K562 (cell line): ENCODE results near the gene OR11L1. TPM values are rescaled to one million over a fixed set of nuclear protein-coding genes. Genes with fewer than 3 reads are reported as not detected.

Experiments
- ATAC-seq: fragments of 200-7000 bp; cut with Tn5 transposase; 3 replicates; pipeline ENCODE4 v1.9.1; 2020; ENCODE audit warnings: moderate library complexity
- BruUV-seq: library from RNA; stranded (reverse); fragments of 400-500 nt; replicated peaks from 2 replicates; lab custom pipeline; 2021; lab: Mats Ljungman, UMichigan
- CTCF ChIA-PET: fragments of 300-600 bp; formaldehyde crosslinking; extraction: SDS; loops from one replicate; lab custom pipeline; 2021; ENCODE audit warnings: low intra/inter-chr PET ratio; lab: Yijun Ruan, JAX
- POLR2A ChIA-PET: fragments of 300-600, 350-650 bp; sonication (Branson Sonifier 250); formaldehyde crosslinking; extraction: SDS; loops from one replicate; lab custom pipeline; 2021; ENCODE audit warnings: antibody characterized with exemption, inconsistent platforms; lab: Yijun Ruan, JAX
- DNase-seq, 4 experiments: peaks; one replicate each; pipeline versions ENCODE4 v3.0.0 to v3.0.0-alpha.2; 2011 to 2018; ENCODE audit warnings: low spot score in 3 of 4, mixed read lengths in 3 of 4; ENCODE audit errors: extremely low read depth in 1 of 4
- FAIRE-seq: peaks from 2 replicates; lab custom pipeline; 2011; peaks lifted over from hg19 to GRCh38; lab: Jason Lieb, UNC
- H2AFZ ChIP-seq: 2 replicates; pipeline ENCODE4 v1.6.0; 2011; ENCODE audit warnings: low read depth, low read length, control low read depth, inconsistent platforms
- H3K27ac ChIP-seq: fragments of 200-600 bp; 3 replicates; pipeline ENCODE4 v1.8.0; 2011; ENCODE audit warnings: low read depth, mild to moderate bottlenecking, control low read depth, inconsistent platforms, low read length, moderate library complexity, mixed read lengths; ENCODE audit errors: extremely low read depth
- H3K27me3 ChIP-seq, 2 experiments: fragments of 300-600 bp in 1 of 2; 2 replicates in 1 of 2; 3 replicates in 1 of 2; pipeline versions ENCODE4 v1.6.0 to v1.8.0; 2011; ENCODE audit warnings: inconsistent platforms in 2 of 2, low read length in 2 of 2, mild to moderate bottlenecking in 1 of 2, mixed read lengths in 1 of 2, moderate library complexity in 1 of 2; ENCODE audit not compliant: control insufficient read depth in 2 of 2, insufficient read depth in 2 of 2
- H3K36me3 ChIP-seq: fragments of 300-600 bp; 3 replicates; pipeline ENCODE4 v1.8.0; 2011; ENCODE audit warnings: mild to moderate bottlenecking, low read length, inconsistent platforms; ENCODE audit not compliant: control insufficient read depth, insufficient read depth
- H3K4me1 ChIP-seq, 2 experiments: fragments of 200-600 bp in 1 of 2; replicated peaks in 1 of 2; 2 replicates in 1 of 2; 3 replicates in 1 of 2; pipeline versions ENCODE4 v1.5.1 to v1.8.0; 2011; ENCODE audit warnings: inconsistent platforms in 2 of 2, low read length in 2 of 2, mild to moderate bottlenecking in 1 of 2, mixed read lengths in 1 of 2, moderate library complexity in 1 of 2; ENCODE audit not compliant: control insufficient read depth in 2 of 2, insufficient read depth in 2 of 2
- H3K4me2 ChIP-seq: 2 replicates; pipeline ENCODE4 v1.6.1; 2011; ENCODE audit warnings: low read length, control low read depth, inconsistent platforms, mixed read lengths; ENCODE audit not compliant: insufficient read depth
- H3K4me3 ChIP-seq: fragments of 200-600 bp; sonication (generic), shearing (Covaris generic); 2 replicates; pipeline ENCODE4 v1.5.1; 2016; ENCODE audit warnings: control low read depth, inconsistent platforms
- H3K79me2 ChIP-seq: fragments of 200-600 bp; 3 replicates; pipeline ENCODE4 v1.8.0; 2011; ENCODE audit warnings: low read length, inconsistent platforms; ENCODE audit not compliant: control insufficient read depth, insufficient read depth
- H3K9ac ChIP-seq, 2 experiments: 2 replicates each; pipeline versions ENCODE4 v1.6.0 to v1.6.1; 2011; ENCODE audit warnings: low read depth in 2 of 2, low read length in 2 of 2, control low read depth in 1 of 2, inconsistent platforms in 1 of 2, mild to moderate bottlenecking in 1 of 2, mixed read lengths in 1 of 2; ENCODE audit not compliant: insufficient read depth in 1 of 2
- H3K9me1 ChIP-seq: one replicate; pipeline ENCODE4 v1.6.0; 2011; ENCODE audit warnings: inconsistent platforms, mild to moderate bottlenecking, low read length, moderate library complexity; ENCODE audit not compliant: control insufficient read depth, insufficient read depth
- H3K9me3 ChIP-seq: replicated peaks from 2 replicates; pipeline ENCODE4 v1.5.1; 2011; ENCODE audit warnings: low read depth, low read length, inconsistent platforms; ENCODE audit not compliant: control insufficient read depth, insufficient read depth
- H4K20me1 ChIP-seq: replicated peaks from 2 replicates; pipeline ENCODE4 v1.6.1; 2011; ENCODE audit warnings: low read length, inconsistent platforms, mixed read lengths; ENCODE audit not compliant: control insufficient read depth, insufficient read depth
- BCOR ChIP-seq: fragments of 450-650 bp; IDR thresholded peaks from 2 replicates; pipeline ENCODE4 v1.6.1; 2016
- BRF1 ChIP-seq: IDR thresholded peaks from 3 replicates; pipeline ENCODE4 v1.6.1; 2011; ENCODE audit warnings: borderline replicate concordance, mild to moderate bottlenecking; ENCODE audit not compliant: insufficient read length; ENCODE audit errors: extremely low read depth
- CCAR2 ChIP-seq: fragments of 200-400 bp; formaldehyde crosslinking; IDR thresholded peaks from 2 replicates; pipeline ENCODE4 v1.6.1; 2017; ENCODE audit warnings: mild to moderate bottlenecking, low read depth, low read length
- CREM ChIP-seq: IDR thresholded peaks from 2 replicates; pipeline ENCODE4 v1.6.1; 2014; ENCODE audit warnings: antibody characterized with exemption, low read depth
- EGR1 ChIP-seq: fragments of 450-650 bp; conservative IDR thresholded peaks from 2 replicates; pipeline ENCODE4 v1.6.1; 2017; ENCODE audit warnings: mild to moderate bottlenecking
- EZH2 ChIP-seq: IDR thresholded peaks from 2 replicates; pipeline ENCODE4 v1.6.1; 2012; ENCODE audit warnings: low read depth, mild to moderate bottlenecking, inconsistent platforms, low read length, borderline replicate concordance
- KLF10 ChIP-seq: fragments of 250-450 bp; sonication (Bioruptor Pico); IDR thresholded peaks from 2 replicates; pipeline ENCODE4 v1.6.1; 2021; ENCODE audit warnings: matching md5 sums
- MTF1 ChIP-seq: fragments of 250-450 bp; sonication (Bioruptor Pico); IDR thresholded peaks from 2 replicates; pipeline ENCODE4 v1.9.0; 2021; ENCODE audit warnings: moderate library complexity, mild to moderate bottlenecking, inconsistent platforms, borderline replicate concordance
- RNF2 ChIP-seq: sonication (generic); IDR thresholded peaks from 2 replicates; pipeline ENCODE4 v1.6.1; 2016
- SMARCE1 ChIP-seq: fragments of 450-650 bp; IDR thresholded peaks from 2 replicates; pipeline ENCODE4 v1.7.1; 2016; ENCODE audit warnings: mild to moderate bottlenecking
- USF2 ChIP-seq: sonication (generic); formaldehyde crosslinking; IDR thresholded peaks from 2 replicates; pipeline ENCODE4 v1.5.0; 2020; ENCODE audit warnings: missing genetic modification reagents
- WHSC1 ChIP-seq: IDR thresholded peaks from one replicate; pipeline ENCODE4 v1.6.1; 2012; ENCODE audit warnings: low read length, control low read depth, inconsistent platforms
- ZC3H4 ChIP-seq: sonication (generic); formaldehyde crosslinking; IDR thresholded peaks from 2 replicates; pipeline ENCODE4 v1.9.0; 2021; ENCODE audit warnings: missing genetic modification reagents, borderline replicate concordance
- ZNF140 ChIP-seq: fragments of 250-450 bp; sonication (Bioruptor Pico); IDR thresholded peaks from 2 replicates; pipeline ENCODE4 v1.8.0; 2021; ENCODE audit warnings: moderate library complexity, mild to moderate bottlenecking, inconsistent platforms
- ZNF512 ChIP-seq: IDR thresholded peaks from 2 replicates; pipeline ENCODE4 v1.6.1; 2016; ENCODE audit warnings: missing genetic modification characterization, missing compliant biosample characterization
- ZSCAN29 ChIP-seq: fragments of 450-650 bp; IDR thresholded peaks from 2 replicates; pipeline ENCODE4 v1.6.1; 2017
- WGBS: fragments of 100-300 bp; shearing (Covaris generic); methylation state at CpG from one replicate; pipeline ENCODE4 v1.1.6; 2016; ENCODE audit warnings: low coverage, mixed read lengths; ENCODE audit not compliant: insufficient coverage; ENCODE audit errors: missing lambda C conversion rate; 5-methylcytosine and 5-hydroxymethylcytosine counted together
- in situ Hi-C: fragments of 300-500 bp; cut with MboI; formaldehyde crosslinking; loops from 4 replicates; pipeline ENCODE4 v1.15.0; 2018; ENCODE audit warnings: inconsistent platforms, mixed read lengths
- intact Hi-C: fragments of 100-400 bp; cut with micrococcal nuclease; formaldehyde crosslinking; loops from 2 replicates; pipeline ENCODE4 v1.14.2; 2022
- polyA plus RNA-seq, 8 experiments: library from polyadenylated mRNA; depleted of rRNA in 4 of 8; stranded (reverse) in 5 of 8; unstranded in 3 of 8; fragments of >200 nt; fragmentation: Nextera tagmentation in 2 of 8; fragmentation: Illumina TruSeq in 1 of 8; extraction: Ambion mirVana in 2 of 8; extraction: Trizol in 1 of 8; gene quantifications; 2 replicates each; pipeline versions ENCODE4 v1.2.1 to v1.2.3, GENCODE V29; 2011 to 2014; ENCODE audit warnings: inconsistent platforms in 1 of 8, missing spikeins in 1 of 8
- total RNA-seq, 7 experiments: library from RNA; depleted of rRNA in 6 of 7; stranded (reverse); fragments of >200 nt in 6 of 7; fragmentation: Illumina TruSeq in 2 of 7; extraction: Trizol in 2 of 7; gene quantifications; 2 replicates each; pipeline versions ENCODE4 v1.2.1 to v1.2.3, GENCODE V29; 2011 to 2021; ENCODE audit warnings: low replicate concordance in 1 of 7
- TF ChIP-seq, protein P1 (sequence below), 3 experiments: fragments of 200-800 bp in 1 of 3; sonication (Bioruptor generic) in 1 of 3; sonication (generic) in 1 of 3; formaldehyde crosslinking in 1 of 3; IDR thresholded peaks; 2 replicates each; pipeline versions ENCODE4 v1.6.1 to v1.8.0; 2016 to 2022; ENCODE audit warnings: mild to moderate bottlenecking in 2 of 3, missing compliant biosample characterization in 2 of 3, missing genetic modification characterization in 2 of 3, missing genetic modification reagents in 1 of 3
- TF ChIP-seq, protein P2 (sequence below): fragments of 450-650 bp; IDR thresholded peaks from 2 replicates; pipeline ENCODE4 v1.7.0; 2016; ENCODE audit warnings: borderline replicate concordance
- TF ChIP-seq, protein P3 (sequence below): fragments of 250-450 bp; sonication (Bioruptor Pico); IDR thresholded peaks from 2 replicates; pipeline ENCODE4 v1.4.0; 2020

The OR11L1 gene
- total and polyA plus RNA-seq, 9 of the 15 experiments (the other 6 are each of a cell fraction or from before 2014, with no cell fraction given) = not detected

- H3K79me2 ChIP-seq = no peaks in the 10 kb centered on the region
- TF ChIP-seq, protein P1, sequence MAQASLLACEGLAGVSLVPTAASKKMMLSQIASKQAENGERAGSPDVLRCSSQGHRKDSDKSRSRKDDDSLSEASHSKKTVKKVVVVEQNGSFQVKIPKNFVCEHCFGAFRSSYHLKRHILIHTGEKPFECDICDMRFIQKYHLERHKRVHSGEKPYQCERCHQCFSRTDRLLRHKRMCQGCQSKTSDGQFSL (CRISPR knock-in tag; IDR thresholded peaks at IDR 0.05) = no peak
- TF ChIP-seq, protein P1 (tag; IDR thresholded peaks at IDR 0.05) = no peak
- TF ChIP-seq CREM = no peak
- TF ChIP-seq CCAR2 = no peak
- no peak for TF ChIP-seq BRF1
- TF ChIP-seq KLF10 (CRISPR knock-in tag) = no peak
- no peak for TF ChIP-seq BCOR
- TF ChIP-seq WHSC1 = no peak
- TF ChIP-seq MTF1 (CRISPR knock-in tag) = no peak
- no peak for TF ChIP-seq EGR1
- no peak for TF ChIP-seq ZC3H4 (CRISPR knock-in tag)
- no peak for TF ChIP-seq ZNF512 (tag)
- TF ChIP-seq, protein P2, sequence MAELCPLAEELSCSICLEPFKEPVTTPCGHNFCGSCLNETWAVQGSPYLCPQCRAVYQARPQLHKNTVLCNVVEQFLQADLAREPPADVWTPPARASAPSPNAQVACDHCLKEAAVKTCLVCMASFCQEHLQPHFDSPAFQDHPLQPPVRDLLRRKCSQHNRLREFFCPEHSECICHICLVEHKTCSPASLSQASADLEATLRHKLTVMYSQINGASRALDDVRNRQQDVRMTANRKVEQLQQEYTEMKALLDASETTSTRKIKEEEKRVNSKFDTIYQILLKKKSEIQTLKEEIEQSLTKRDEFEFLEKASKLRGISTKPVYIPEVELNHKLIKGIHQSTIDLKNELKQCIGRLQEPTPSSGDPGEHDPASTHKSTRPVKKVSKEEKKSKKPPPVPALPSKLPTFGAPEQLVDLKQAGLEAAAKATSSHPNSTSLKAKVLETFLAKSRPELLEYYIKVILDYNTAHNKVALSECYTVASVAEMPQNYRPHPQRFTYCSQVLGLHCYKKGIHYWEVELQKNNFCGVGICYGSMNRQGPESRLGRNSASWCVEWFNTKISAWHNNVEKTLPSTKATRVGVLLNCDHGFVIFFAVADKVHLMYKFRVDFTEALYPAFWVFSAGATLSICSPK = no peak
- TF ChIP-seq SMARCE1 = no peak
- TF ChIP-seq, protein P3, sequence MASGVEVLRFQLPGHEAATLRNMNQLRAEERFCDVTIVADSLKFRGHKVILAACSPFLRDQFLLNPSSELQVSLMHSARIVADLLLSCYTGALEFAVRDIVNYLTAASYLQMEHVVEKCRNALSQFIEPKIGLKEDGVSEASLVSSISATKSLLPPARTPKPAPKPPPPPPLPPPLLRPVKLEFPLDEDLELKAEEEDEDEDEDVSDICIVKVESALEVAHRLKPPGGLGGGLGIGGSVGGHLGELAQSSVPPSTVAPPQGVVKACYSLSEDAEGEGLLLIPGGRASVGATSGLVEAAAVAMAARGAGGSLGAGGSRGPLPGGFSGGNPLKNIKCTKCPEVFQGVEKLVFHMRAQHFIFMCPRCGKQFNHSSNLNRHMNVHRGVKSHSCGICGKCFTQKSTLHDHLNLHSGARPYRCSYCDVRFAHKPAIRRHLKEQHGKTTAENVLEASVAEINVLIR (CRISPR knock-in tag) = no peak
- TF ChIP-seq EZH2 = no peak
- TF ChIP-seq USF2 (CRISPR knock-in tag) = no peak
- TF ChIP-seq RNF2 = no peak
- TF ChIP-seq ZNF140 = no peak
- no peak for TF ChIP-seq ZSCAN29
Measured at GRCh38 chr1:247824023-247824422, 17.7 kb downstream of the OR11L1 start, which contains the start of gene OR14A16. TSS of gene OR14A16 (minus strand) at chr1:247824119. CDS start at chr1:247815729, 8,390 bp downstream.

More at GRCh38 chr1:247824023-247824422, 17.7 kb downstream of the OR11L1 start, which contains the start of gene OR14A16:
- H3K9ac ChIP-seq = no peak within 1 kb of the TSS
- 2% methylated on average over 6 of the region's 6 CpGs for WGBS
- CTCF ChIA-PET = no interaction called here
- FAIRE-seq (no peak), ATAC-seq (no peak), DNase-seq (no peak)
- in situ Hi-C loops = no loop called here
- H3K27ac ChIP-seq = no peak within 1 kb of the TSS
- intact Hi-C loops = no loop called here
- POLR2A ChIA-PET = no interaction called here
- no peaks in the 10 kb centered on the region for H4K20me1 ChIP-seq
- no peak within 1 kb of the TSS for H3K4me3 ChIP-seq
- no peak within 1 kb of the TSS for H2AFZ ChIP-seq
- no peaks in the 10 kb centered on the region for H3K27me3 ChIP-seq
- H3K36me3 ChIP-seq = no peaks in the 10 kb centered on the region
- H3K4me2 ChIP-seq = no peak within 1 kb of the TSS
- no peaks in the 10 kb centered on the region for H3K9me1 ChIP-seq
- H3K9me3 ChIP-seq = no peaks in the 10 kb centered on the region
- H3K4me1 ChIP-seq = no peaks in the 10 kb centered on the region
- BruUV-seq = no TSS peak
